Stimulated activated naive CD4-positive, alpha-beta T cell treated with Interleukin-2 at 50 U/mL for 16 hours (primary cell): Measurements from ENCODE around the gene PCGF1.
A peak's percentile ranks its signal among the peaks of the same experiment; 100 is the strongest.
"Not testable (repeated sequence)": the region's sequence is repeated elsewhere in the genome, so short reads cannot be mapped to it uniquely, and the experiment has no call there.

Experiments used
- DNase-seq: peaks from one replicate; lab custom pipeline; 2025; lab: John Stamatoyannopoulos, UW

Gene PCGF1

GRCh38 chr2:74472086-74472944 is 35.2 kb downstream of the PCGF1 start, which contains the start of gene MRPL53:
MRPL53 (minus strand) TSS chr2:74472680; CDS start chr2:74472660, 20 bp downstream.
- DNase-seq: peak; percentile 92

- no peak for DNase-seq
Measured at GRCh38 chr2:74471332-74472065, 36.0 kb downstream of the PCGF1 start.

GRCh38 chr2:74470742-74471141 is 36.8 kb downstream of the PCGF1 start:
- DNase-seq: not testable (repeated sequence)

- no peak for DNase-seq
Measured at GRCh38 chr2:74464406-74464805, 43.1 kb downstream of the PCGF1 start.

GRCh38 chr2:74462786-74463105 is 44.7 kb downstream of the PCGF1 start:
- no peak for DNase-seq

GRCh38 chr2:74462054-74462785 is 45.3 kb downstream of the PCGF1 start:
- no peak for DNase-seq

GRCh38 chr2:74461187-74462053 is 46.1 kb downstream of the PCGF1 start:
- no peak for DNase-seq

GRCh38 chr2:74460187-74460586 is 47.3 kb downstream of the PCGF1 start:
- DNase-seq: not testable (repeated sequence)

GRCh38 chr2:74459503-74460118 is 47.9 kb downstream of the PCGF1 start:
- DNase-seq: not testable (repeated sequence)

- no peak for DNase-seq
Measured at GRCh38 chr2:74458938-74459363, 48.5 kb downstream of the PCGF1 start.

- peak; percentile 99 for DNase-seq
Measured at GRCh38 chr2:74458132-74458937, 49.2 kb downstream of the PCGF1 start, which contains the start of gene WBP1. WBP1 (plus strand) TSS chr2:74458438; CDS start chr2:74458603, 165 bp downstream.

GRCh38 chr2:74457549-74458131 is 49.9 kb downstream of the PCGF1 start:
- peak; percentile 82 for DNase-seq

- no peak for DNase-seq
Measured at GRCh38 chr2:74457129-74457548, 50.4 kb downstream of the PCGF1 start.
